Duodenal mucosa (tissue), 2 donors: Measurements from ENCODE around the gene DCLRE1A.
A peak's percentile ranks its signal among the peaks of the same experiment; 100 is the strongest.

Experiments
- H3K27ac ChIP-seq: one replicate; pipeline ENCODE4 v1.7.0; 2013; ENCODE audit warnings: low read depth, low read length
- H3K27me3 ChIP-seq, 2 donors: one replicate each; pipeline ENCODE4 v1.7.0; 2013; ENCODE audit warnings: low read length in 2 of 2, control low read depth in 1 of 2; ENCODE audit not compliant: insufficient read depth in 2 of 2, control insufficient read depth in 1 of 2
- H3K36me3 ChIP-seq, 2 donors: one replicate each; pipeline ENCODE4 v1.7.0; 2013; ENCODE audit warnings: low read length in 2 of 2, control low read depth in 1 of 2; ENCODE audit not compliant: insufficient read depth in 2 of 2, control insufficient read depth in 1 of 2
- H3K4me1 ChIP-seq, 2 donors: one replicate each; pipeline ENCODE4 v1.7.0; 2013; ENCODE audit warnings: low read length in 2 of 2, control low read depth in 1 of 2; ENCODE audit not compliant: insufficient read depth in 2 of 2, control insufficient read depth in 1 of 2
- H3K4me3 ChIP-seq, 2 donors: one replicate each; pipeline ENCODE4 v1.7.0; 2013; ENCODE audit warnings: low read length in 2 of 2, low read depth in 1 of 2
- H3K9ac ChIP-seq, 2 donors: one replicate each; pipeline ENCODE4 v1.7.0; 2013; ENCODE audit warnings: low read length in 2 of 2, low read depth in 1 of 2
- H3K9me3 ChIP-seq, 2 donors: one replicate each; pipeline ENCODE4 v1.7.0; 2013; ENCODE audit warnings: low read length in 2 of 2, control low read depth in 1 of 2; ENCODE audit not compliant: control insufficient read depth in 1 of 2

DCLRE1A gene

GRCh38 chr10:113854013-113854760, at the start of gene DCLRE1A, which contains the start of gene NHLRC2:
Gene DCLRE1A (minus strand): TSS chr10:113854082. CDS start chr10:113853182, 900 bp downstream.
Gene NHLRC2 (plus strand): TSS chr10:113854661. CDS start chr10:113854873, 212 bp downstream.
- peak within 1 kb of the TSS; percentile 88 for H3K27ac ChIP-seq
- peaks cover 0 to 7% of the 10 kb centered on the region in 2 donors for H3K36me3 ChIP-seq
- peaks cover 29 to 42% of the 10 kb centered on the region in 2 donors for H3K4me1 ChIP-seq
- H3K27me3 ChIP-seq = no peaks in the 10 kb centered on the region
- peak within 1 kb of the TSS; percentile 81 to 94 for H3K4me3 ChIP-seq
- peak within 1 kb of the TSS; percentile 91 to 94 for H3K9ac ChIP-seq
- H3K9me3 ChIP-seq = no peaks in the 10 kb centered on the region

DNA sequence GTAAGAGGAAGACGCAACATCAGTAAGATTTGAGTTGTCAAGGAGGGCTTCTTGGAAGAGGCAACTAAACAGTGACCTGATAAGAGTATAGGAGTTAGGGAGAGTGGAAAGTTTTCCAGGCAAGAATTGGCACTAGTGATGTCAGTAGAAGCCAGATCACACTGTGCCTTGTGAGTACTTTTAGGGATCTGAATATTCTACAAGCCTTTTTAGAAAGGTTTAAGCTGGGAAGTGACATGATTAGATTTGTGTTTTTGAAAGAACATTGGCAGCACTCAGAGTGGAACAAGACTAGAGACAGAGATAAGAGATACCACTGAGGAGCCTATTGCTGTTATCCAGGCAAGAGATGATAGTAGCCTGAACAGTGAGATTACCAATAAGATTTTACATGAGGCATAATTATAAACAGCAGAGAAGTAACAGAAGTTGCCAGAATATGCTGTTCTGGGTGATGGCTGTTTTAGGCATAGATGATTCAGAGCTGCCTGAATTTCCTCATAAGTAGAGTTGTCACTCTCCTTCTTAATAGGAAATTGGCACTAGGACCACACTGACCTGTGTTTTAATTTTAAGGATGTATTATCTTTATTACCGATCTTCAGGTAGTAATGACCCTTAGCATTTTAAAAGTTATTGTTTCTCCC, 46.2 kb upstream of the DCLRE1A start:
- Histone ChIP-seq H3K9ac (no peak overlapping the region), H3K4me1 (peaks cover 0 to 1% of the 10 kb centered on the region in 2 donors), H3K27ac (no peak overlapping the region), H3K4me3 (no peak overlapping the region), H3K9me3 (no peaks in the 10 kb centered on the region), H3K27me3 (no peaks in the 10 kb centered on the region), H3K36me3 (peaks cover 11 to 45% of the 10 kb centered on the region in 2 donors)

- no peak overlapping the region for H3K27ac ChIP-seq
- peaks cover 11 to 33% of the 10 kb centered on the region in 2 donors for H3K36me3 ChIP-seq
These were observed 44.1 kb upstream of the DCLRE1A start for GRCh38 chr10:113897693-113898618.

DNA sequence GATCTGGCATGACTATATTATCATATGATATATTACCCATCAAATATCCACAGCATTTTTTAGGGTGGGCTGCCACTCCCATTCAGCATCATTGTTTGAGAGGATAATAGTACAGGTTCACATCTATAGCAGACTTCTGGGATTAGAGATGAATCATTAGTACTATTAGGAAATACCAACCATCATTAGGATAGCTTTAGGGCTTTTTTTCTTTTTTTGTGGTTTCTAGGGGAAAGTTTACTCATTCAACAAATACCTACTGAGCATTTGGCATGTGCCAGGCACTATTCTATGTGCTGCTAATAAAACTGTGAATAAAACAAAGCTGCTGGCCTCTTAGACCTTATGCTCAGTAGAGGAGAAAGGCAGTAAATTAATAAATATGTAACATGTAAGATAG, 41.1 kb upstream of the DCLRE1A start:
- H3K36me3 ChIP-seq = peaks cover 10 to 15% of the 10 kb centered on the region in 2 donors
- no peak overlapping the region for H3K27ac ChIP-seq
- H3K4me1 ChIP-seq = peaks cover 0 to 4% of the 10 kb centered on the region in 2 donors
- H3K4me3 ChIP-seq = no peak overlapping the region
- H3K9me3 ChIP-seq = no peaks in the 10 kb centered on the region
- no peaks in the 10 kb centered on the region for H3K27me3 ChIP-seq
- H3K9ac ChIP-seq = no peak overlapping the region

More at GRCh38 chr10:113897693-113898618, 44.1 kb upstream of the DCLRE1A start:
- Histone ChIP-seq H3K27me3 (no peaks in the 10 kb centered on the region), H3K9ac (no peak overlapping the region), H3K4me1 (peaks cover 0 to 4% of the 10 kb centered on the region in 2 donors), H3K9me3 (no peaks in the 10 kb centered on the region), H3K4me3 (no peak overlapping the region)

GRCh38 chr10:113894581-113894980, 40.7 kb upstream of the DCLRE1A start:
- Histone ChIP-seq H3K4me3 (no peak overlapping the region), H3K27me3 (no peaks in the 10 kb centered on the region), H3K9me3 (no peaks in the 10 kb centered on the region), H3K9ac (no peak overlapping the region), H3K27ac (no peak overlapping the region), H3K36me3 (peaks cover 10 to 12% of the 10 kb centered on the region in 2 donors), H3K4me1 (peaks cover 0 to 4% of the 10 kb centered on the region in 2 donors)

- no peak overlapping the region for H3K9ac ChIP-seq
- H3K36me3 ChIP-seq = peaks cover 7 to 10% of the 10 kb centered on the region in 2 donors
- H3K4me1 ChIP-seq = peaks cover 0 to 4% of the 10 kb centered on the region in 2 donors
- no peak overlapping the region for H3K27ac ChIP-seq
- H3K4me3 ChIP-seq = no peak overlapping the region
- no peaks in the 10 kb centered on the region for H3K27me3 ChIP-seq
- H3K9me3 ChIP-seq = no peaks in the 10 kb centered on the region
These were observed 39.7 kb upstream of the DCLRE1A start for GRCh38 chr10:113893570-113893969.

DNA sequence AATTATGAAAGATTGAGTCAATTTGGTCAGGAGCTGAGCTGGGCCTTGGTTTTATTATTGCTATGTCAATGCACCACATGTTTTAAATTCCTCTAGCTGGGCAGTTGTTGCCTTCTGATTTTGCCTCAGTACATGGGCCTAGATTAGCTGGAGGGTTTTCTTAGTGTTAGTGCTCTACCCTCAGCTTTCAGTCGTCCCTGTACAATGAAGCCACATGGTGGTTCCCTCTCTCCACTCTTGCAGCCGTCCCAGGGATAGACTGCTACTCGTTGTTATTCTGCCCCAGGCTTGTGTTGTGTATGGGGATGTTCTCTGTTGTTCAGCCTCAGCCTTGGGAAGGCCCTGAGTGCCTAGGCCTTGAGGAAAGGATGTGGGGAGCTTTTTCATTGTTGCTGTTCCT, 37.6 kb upstream of the DCLRE1A start:
- Histone ChIP-seq H3K36me3 (peaks cover 4 to 10% of the 10 kb centered on the region in 2 donors), H3K4me3 (no peak overlapping the region), H3K4me1 (peaks cover 0 to 4% of the 10 kb centered on the region in 2 donors), H3K27ac (no peak overlapping the region), H3K9me3 (no peaks in the 10 kb centered on the region), H3K9ac (no peak overlapping the region), H3K27me3 (no peaks in the 10 kb centered on the region)

DNA sequence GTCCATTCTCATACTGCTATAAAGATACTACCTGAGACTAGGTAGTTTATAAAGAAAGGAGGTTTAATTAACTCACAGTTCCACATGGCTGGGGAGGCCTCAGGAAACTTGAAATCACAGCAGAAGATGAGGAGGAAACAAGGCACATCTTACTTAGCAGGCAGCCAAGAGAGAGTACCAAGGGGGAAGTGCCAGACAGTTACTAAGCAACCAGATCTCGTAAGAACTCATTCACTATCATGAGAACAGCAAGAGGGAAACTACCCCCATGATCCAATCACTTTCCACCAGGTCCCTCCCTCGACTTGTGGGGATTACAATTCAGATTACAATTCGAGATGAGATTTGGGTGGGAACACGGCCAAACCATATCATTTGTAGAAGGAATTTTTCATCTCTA, 36.9 kb upstream of the DCLRE1A start:
- H3K4me1 ChIP-seq = peaks cover 0 to 4% of the 10 kb centered on the region in 2 donors

DNA sequence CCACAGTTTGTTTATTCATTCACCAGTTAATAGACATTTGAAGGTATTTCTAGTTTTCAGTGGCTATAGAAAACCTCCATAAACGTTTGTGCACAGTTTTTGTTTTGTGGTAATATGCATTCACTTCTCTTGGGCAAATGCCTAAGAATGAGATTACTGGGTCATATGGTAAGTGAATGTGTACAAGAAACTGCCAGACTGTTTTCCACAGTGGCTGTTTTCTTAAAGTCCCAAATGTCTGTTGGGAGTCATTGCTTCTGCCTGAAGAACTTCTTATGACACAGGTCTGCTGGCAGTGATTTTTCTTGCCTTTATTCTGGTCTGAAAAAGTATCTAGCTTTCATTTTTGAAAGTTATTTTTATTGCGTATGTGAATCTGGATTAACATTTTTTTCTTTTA, 36.0 kb upstream of the DCLRE1A start:
- Histone ChIP-seq H3K27ac (no peak overlapping the region), H3K27me3 (no peaks in the 10 kb centered on the region), H3K36me3 (peaks cover 4 to 9% of the 10 kb centered on the region in 2 donors), H3K4me3 (no peak overlapping the region), H3K9me3 (no peaks in the 10 kb centered on the region), H3K4me1 (peaks cover 0 to under 1% of the 10 kb centered on the region in 2 donors), H3K9ac (no peak overlapping the region)

More for the DNA sequence above, 36.9 kb upstream of the DCLRE1A start:
- Histone ChIP-seq H3K9ac (no peak overlapping the region), H3K9me3 (no peaks in the 10 kb centered on the region), H3K27ac (no peak overlapping the region), H3K36me3 (peaks cover 7 to 9% of the 10 kb centered on the region in 2 donors), H3K27me3 (no peaks in the 10 kb centered on the region), H3K4me3 (no peak overlapping the region)
